Glomerular visceral epithelial cell (primary cell): ENCODE results near the gene MVD.

Source experiments
- DNase-seq: peaks from one replicate; pipeline ENCODE4 v3.0.0-alpha.2; 2016; ENCODE audit errors: extremely low spot score

The MVD gene

DNA sequence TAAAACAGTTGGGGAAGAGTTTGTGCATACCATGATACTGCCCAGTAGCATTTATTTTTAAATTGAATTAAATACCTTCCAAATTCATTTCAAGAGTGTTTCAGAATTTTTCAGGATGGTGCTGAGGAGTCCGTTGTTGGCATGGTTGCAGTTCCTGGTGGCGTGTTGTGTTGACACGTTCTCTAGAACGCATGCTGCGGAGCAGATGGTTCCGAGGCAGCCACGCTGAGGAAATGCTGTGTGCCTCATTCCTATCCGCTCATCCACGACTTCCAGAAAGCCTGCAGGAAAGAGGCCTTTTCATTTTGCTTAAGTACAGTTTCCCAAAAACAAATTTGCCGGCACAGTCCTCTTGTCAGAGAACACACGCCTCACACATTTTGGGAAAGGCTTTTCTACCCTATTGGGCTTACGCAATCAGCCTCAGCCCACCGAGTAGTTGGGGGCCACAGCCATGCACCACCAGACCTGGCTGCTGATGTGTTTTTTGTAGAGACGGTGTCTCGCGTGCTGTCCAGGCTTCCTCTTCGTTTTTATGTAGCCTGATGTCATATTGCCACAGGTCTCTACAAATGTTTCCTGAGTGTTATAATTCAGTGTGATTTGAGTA, 56.6 kb downstream of the MVD start:
- DNase-seq, result no peak

DNA sequence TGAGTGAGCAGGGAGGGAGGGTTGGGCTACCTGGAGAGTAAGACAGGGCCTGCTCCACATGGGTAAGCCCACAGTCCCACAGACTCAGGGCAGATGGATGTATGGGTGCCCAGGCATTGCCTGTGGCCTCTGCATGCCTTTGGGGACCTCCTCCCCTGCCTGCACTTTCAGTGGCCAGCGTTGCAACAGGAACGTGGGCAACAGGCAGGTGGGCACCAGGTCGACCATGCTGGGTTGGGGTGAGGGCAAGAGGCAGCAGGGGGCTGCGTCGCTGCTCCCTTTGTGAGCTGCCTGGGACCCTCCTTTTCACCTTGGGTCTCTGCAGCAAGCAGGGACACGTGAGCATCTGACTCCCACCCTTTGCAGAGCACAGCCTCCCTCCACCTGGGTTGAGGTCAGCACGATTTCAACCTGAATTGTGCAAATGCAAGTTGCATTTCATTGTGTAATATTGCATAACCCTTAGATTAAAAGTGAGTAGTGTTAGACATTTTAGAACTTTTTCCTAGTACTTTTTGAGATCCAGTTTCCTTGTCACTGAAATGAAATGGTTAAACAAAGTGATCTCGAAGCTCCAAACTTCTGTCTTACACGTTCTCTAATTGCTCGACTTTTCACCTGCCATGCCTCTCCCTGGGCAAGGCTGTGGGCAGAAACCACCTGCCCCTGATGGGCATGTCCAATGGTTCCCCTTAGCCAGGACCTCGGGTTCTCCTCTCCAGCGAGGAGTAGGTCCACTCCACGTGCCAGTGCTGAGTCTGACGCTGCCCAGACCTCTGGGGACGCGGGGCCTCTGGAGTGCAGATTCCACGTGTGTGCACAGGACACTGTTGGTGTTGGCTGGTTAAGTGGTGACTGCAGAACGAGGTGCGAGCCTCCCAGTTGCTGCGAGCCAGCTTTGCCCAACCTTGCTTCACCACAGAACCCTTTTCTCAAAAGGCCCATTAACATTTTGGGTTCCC, 57.4 kb downstream of the MVD start:
- no peak for DNase-seq

DNA sequence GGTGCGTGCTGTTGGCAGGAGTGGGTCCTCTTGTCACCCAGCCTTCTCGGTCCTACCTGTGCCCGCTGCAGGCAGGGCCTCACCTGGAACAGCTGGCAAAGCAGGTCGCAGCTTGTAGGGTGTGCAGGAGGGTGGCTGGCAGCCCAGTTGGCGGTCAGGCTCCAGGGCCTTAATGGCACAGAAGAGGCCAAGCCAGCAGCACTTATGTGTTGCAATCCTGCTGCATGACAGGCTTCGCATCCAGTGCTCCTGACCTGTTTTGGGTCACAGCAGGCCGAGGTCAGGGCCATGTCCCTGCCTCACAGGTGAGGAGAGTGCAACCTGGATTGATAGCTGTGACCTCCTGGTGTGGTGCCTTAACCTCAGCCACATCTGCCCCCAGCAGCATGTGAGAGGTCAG, 60.8 kb downstream of the MVD start:
- no peak for DNase-seq
